Measurements from ENCODE around the gene ZBBX. TPM values are rescaled to one million over a fixed set of nuclear protein-coding genes. Genes with fewer than 3 reads are reported as not detected.

ZBBX gene
- total RNA-seq, 1 donor from 2014 or later, result not detected

Other genes with a start within 250 kb of the ZBBX start
- not detected for gene SERPINI2, start 93.7 kb upstream of the ZBBX start, total RNA-seq